K562 (cell line): ENCODE measurements around the gene TPSG1. TPM values are rescaled to one million over a fixed set of nuclear protein-coding genes. Genes with fewer than 3 reads are reported as not detected.
"Not testable (repeated sequence)": the region's sequence is repeated elsewhere in the genome, so short reads cannot be mapped to it uniquely, and the experiment has no call there.

Source experiments
- ATAC-seq: fragments of 200-7000 bp; cut with Tn5 transposase; 3 replicates; pipeline ENCODE4 v1.9.1; 2020; ENCODE audit warnings: moderate library complexity
- BruUV-seq: library from RNA; stranded (reverse); fragments of 400-500 nt; replicated peaks from 2 replicates; lab custom pipeline; 2021; lab: Mats Ljungman, UMichigan
- CTCF ChIA-PET: fragments of 300-600 bp; formaldehyde crosslinking; extraction: SDS; loops from one replicate; lab custom pipeline; 2021; ENCODE audit warnings: low intra/inter-chr PET ratio; lab: Yijun Ruan, JAX
- POLR2A ChIA-PET: fragments of 300-600, 350-650 bp; sonication (Branson Sonifier 250); formaldehyde crosslinking; extraction: SDS; loops from one replicate; lab custom pipeline; 2021; ENCODE audit warnings: antibody characterized with exemption, inconsistent platforms; lab: Yijun Ruan, JAX
- DNase-seq, 4 experiments: peaks; one replicate each; pipeline versions ENCODE4 v3.0.0 to v3.0.0-alpha.2; 2011 to 2018; ENCODE audit warnings: low spot score in 3 of 4, mixed read lengths in 3 of 4; ENCODE audit errors: extremely low read depth in 1 of 4
- FAIRE-seq: peaks from 2 replicates; lab custom pipeline; 2011; peaks lifted over from hg19 to GRCh38; lab: Jason Lieb, UNC
- H2AFZ ChIP-seq: 2 replicates; pipeline ENCODE4 v1.6.0; 2011; ENCODE audit warnings: low read depth, low read length, control low read depth, inconsistent platforms
- H3K27ac ChIP-seq: fragments of 200-600 bp; 3 replicates; pipeline ENCODE4 v1.8.0; 2011; ENCODE audit warnings: low read depth, mild to moderate bottlenecking, control low read depth, inconsistent platforms, low read length, moderate library complexity, mixed read lengths; ENCODE audit errors: extremely low read depth
- H3K27me3 ChIP-seq, 2 experiments: fragments of 300-600 bp in 1 of 2; 2 replicates in 1 of 2; 3 replicates in 1 of 2; pipeline versions ENCODE4 v1.6.0 to v1.8.0; 2011; ENCODE audit warnings: inconsistent platforms in 2 of 2, low read length in 2 of 2, mild to moderate bottlenecking in 1 of 2, mixed read lengths in 1 of 2, moderate library complexity in 1 of 2; ENCODE audit not compliant: control insufficient read depth in 2 of 2, insufficient read depth in 2 of 2
- H3K36me3 ChIP-seq: fragments of 300-600 bp; 3 replicates; pipeline ENCODE4 v1.8.0; 2011; ENCODE audit warnings: mild to moderate bottlenecking, low read length, inconsistent platforms; ENCODE audit not compliant: control insufficient read depth, insufficient read depth
- H3K4me1 ChIP-seq, 2 experiments: fragments of 200-600 bp in 1 of 2; replicated peaks in 1 of 2; 2 replicates in 1 of 2; 3 replicates in 1 of 2; pipeline versions ENCODE4 v1.5.1 to v1.8.0; 2011; ENCODE audit warnings: inconsistent platforms in 2 of 2, low read length in 2 of 2, mild to moderate bottlenecking in 1 of 2, mixed read lengths in 1 of 2, moderate library complexity in 1 of 2; ENCODE audit not compliant: control insufficient read depth in 2 of 2, insufficient read depth in 2 of 2
- H3K4me2 ChIP-seq: 2 replicates; pipeline ENCODE4 v1.6.1; 2011; ENCODE audit warnings: low read length, control low read depth, inconsistent platforms, mixed read lengths; ENCODE audit not compliant: insufficient read depth
- H3K4me3 ChIP-seq: fragments of 200-600 bp; sonication (generic), shearing (Covaris generic); 2 replicates; pipeline ENCODE4 v1.5.1; 2016; ENCODE audit warnings: control low read depth, inconsistent platforms
- H3K79me2 ChIP-seq: fragments of 200-600 bp; 3 replicates; pipeline ENCODE4 v1.8.0; 2011; ENCODE audit warnings: low read length, inconsistent platforms; ENCODE audit not compliant: control insufficient read depth, insufficient read depth
- H3K9ac ChIP-seq, 2 experiments: 2 replicates each; pipeline versions ENCODE4 v1.6.0 to v1.6.1; 2011; ENCODE audit warnings: low read depth in 2 of 2, low read length in 2 of 2, control low read depth in 1 of 2, inconsistent platforms in 1 of 2, mild to moderate bottlenecking in 1 of 2, mixed read lengths in 1 of 2; ENCODE audit not compliant: insufficient read depth in 1 of 2
- H3K9me1 ChIP-seq: one replicate; pipeline ENCODE4 v1.6.0; 2011; ENCODE audit warnings: inconsistent platforms, mild to moderate bottlenecking, low read length, moderate library complexity; ENCODE audit not compliant: control insufficient read depth, insufficient read depth
- H3K9me3 ChIP-seq: replicated peaks from 2 replicates; pipeline ENCODE4 v1.5.1; 2011; ENCODE audit warnings: low read depth, low read length, inconsistent platforms; ENCODE audit not compliant: control insufficient read depth, insufficient read depth
- H4K20me1 ChIP-seq: replicated peaks from 2 replicates; pipeline ENCODE4 v1.6.1; 2011; ENCODE audit warnings: low read length, inconsistent platforms, mixed read lengths; ENCODE audit not compliant: control insufficient read depth, insufficient read depth
- RBM25 ChIP-seq: fragments of 200-400 bp; formaldehyde crosslinking; IDR thresholded peaks from 2 replicates; pipeline ENCODE4 v1.6.1; 2018; ENCODE audit warnings: low read length, low read depth, moderate library complexity; ENCODE audit not compliant: severe bottlenecking
- WGBS: fragments of 100-300 bp; shearing (Covaris generic); methylation state at CpG from one replicate; pipeline ENCODE4 v1.1.6; 2016; ENCODE audit warnings: low coverage, mixed read lengths; ENCODE audit not compliant: insufficient coverage; ENCODE audit errors: missing lambda C conversion rate; 5-methylcytosine and 5-hydroxymethylcytosine counted together
- in situ Hi-C: fragments of 300-500 bp; cut with MboI; formaldehyde crosslinking; loops from 4 replicates; pipeline ENCODE4 v1.15.0; 2018; ENCODE audit warnings: inconsistent platforms, mixed read lengths
- intact Hi-C: fragments of 100-400 bp; cut with micrococcal nuclease; formaldehyde crosslinking; loops from 2 replicates; pipeline ENCODE4 v1.14.2; 2022
- polyA plus RNA-seq, 8 experiments: library from polyadenylated mRNA; depleted of rRNA in 4 of 8; stranded (reverse) in 5 of 8; unstranded in 3 of 8; fragments of >200 nt; fragmentation: Nextera tagmentation in 2 of 8; fragmentation: Illumina TruSeq in 1 of 8; extraction: Ambion mirVana in 2 of 8; extraction: Trizol in 1 of 8; gene quantifications; 2 replicates each; pipeline versions ENCODE4 v1.2.1 to v1.2.3, GENCODE V29; 2011 to 2014; ENCODE audit warnings: inconsistent platforms in 1 of 8, missing spikeins in 1 of 8
- total RNA-seq, 7 experiments: library from RNA; depleted of rRNA in 6 of 7; stranded (reverse); fragments of >200 nt in 6 of 7; fragmentation: Illumina TruSeq in 2 of 7; extraction: Trizol in 2 of 7; gene quantifications; 2 replicates each; pipeline versions ENCODE4 v1.2.1 to v1.2.3, GENCODE V29; 2011 to 2021; ENCODE audit warnings: low replicate concordance in 1 of 7
- TF ChIP-seq, protein P1 (sequence below): fragments of 150-350 bp; IDR thresholded peaks from 2 replicates; pipeline ENCODE4 v1.6.1; 2014; ENCODE audit warnings: low read depth, mild to moderate bottlenecking, low read length, borderline replicate concordance
- TF ChIP-seq, protein P2 (sequence below): fragments of 450-650 bp; IDR thresholded peaks from 2 replicates; pipeline ENCODE4 v1.6.1; 2016; ENCODE audit warnings: missing biosample characterization, missing genetic modification characterization

TPSG1 gene
- total and polyA plus RNA-seq, 9 of the 15 experiments (the other 6 are each of a cell fraction or from before 2014, with no cell fraction given), result not detected

DNA sequence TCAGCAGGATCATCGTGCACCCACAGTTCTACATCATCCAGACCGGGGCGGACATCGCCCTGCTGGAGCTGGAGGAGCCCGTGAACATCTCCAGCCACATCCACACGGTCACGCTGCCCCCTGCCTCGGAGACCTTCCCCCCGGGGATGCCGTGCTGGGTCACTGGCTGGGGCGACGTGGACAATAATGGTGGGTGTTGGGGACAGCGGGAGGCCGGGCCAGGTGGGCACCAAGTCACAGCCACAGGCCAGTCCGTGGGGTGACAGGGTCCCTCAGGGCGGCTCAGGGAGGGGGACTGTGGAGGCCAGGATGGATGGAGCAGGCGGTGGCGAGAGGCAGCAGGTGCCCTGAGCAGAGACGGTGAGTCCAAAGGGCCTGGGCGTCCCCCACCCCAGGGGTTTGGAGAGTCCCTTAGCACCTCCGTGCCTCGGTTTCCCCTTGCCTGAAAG is 31.8 kb upstream of the TPSG1 start:
- Histone ChIP-seq H3K4me1 (peaks cover 0 to 47% of the 10 kb centered on the region in 2 experiments; a peak in 2 of 5 replicates), H3K27me3 (peaks cover 20 to 46% of the 10 kb centered on the region in 2 experiments; a peak in 4 of 5 replicates), H3K9me1 (peaks cover 3% of the 10 kb centered on the region), H2AFZ (no peak overlapping the region), H3K9me3 (no peaks in the 10 kb centered on the region), H3K4me3 (no peak overlapping the region), H3K9ac (no peak overlapping the region), H3K27ac (no peak overlapping the region), H3K79me2 (no peaks in the 10 kb centered on the region), H4K20me1 (peaks cover 9% of the 10 kb centered on the region; the same call in 1 of the 2 replicates), H3K4me2 (no peak overlapping the region), H3K36me3 (no peaks in the 10 kb centered on the region)
- WGBS, result 6% methylated on average over 16 of the region's 22 CpGs
- no TSS peak for BruUV-seq
- in situ Hi-C loops (no loop called here), intact Hi-C loops (no loop called here)
- POLR2A ChIA-PET, result interaction anchor here (1.1 kb wide), 1 partner anchor 21 kb away, joined by 7 read pairs; no protein-coding TSS in a partner anchor
- CTCF ChIA-PET, result no interaction called here
- DNase-seq (no peak), FAIRE-seq (no peak), ATAC-seq (0 out of 3 replicates have a peak, but pooled peaks have one; percentile 20)
- TF ChIP-seq, protein P1, sequence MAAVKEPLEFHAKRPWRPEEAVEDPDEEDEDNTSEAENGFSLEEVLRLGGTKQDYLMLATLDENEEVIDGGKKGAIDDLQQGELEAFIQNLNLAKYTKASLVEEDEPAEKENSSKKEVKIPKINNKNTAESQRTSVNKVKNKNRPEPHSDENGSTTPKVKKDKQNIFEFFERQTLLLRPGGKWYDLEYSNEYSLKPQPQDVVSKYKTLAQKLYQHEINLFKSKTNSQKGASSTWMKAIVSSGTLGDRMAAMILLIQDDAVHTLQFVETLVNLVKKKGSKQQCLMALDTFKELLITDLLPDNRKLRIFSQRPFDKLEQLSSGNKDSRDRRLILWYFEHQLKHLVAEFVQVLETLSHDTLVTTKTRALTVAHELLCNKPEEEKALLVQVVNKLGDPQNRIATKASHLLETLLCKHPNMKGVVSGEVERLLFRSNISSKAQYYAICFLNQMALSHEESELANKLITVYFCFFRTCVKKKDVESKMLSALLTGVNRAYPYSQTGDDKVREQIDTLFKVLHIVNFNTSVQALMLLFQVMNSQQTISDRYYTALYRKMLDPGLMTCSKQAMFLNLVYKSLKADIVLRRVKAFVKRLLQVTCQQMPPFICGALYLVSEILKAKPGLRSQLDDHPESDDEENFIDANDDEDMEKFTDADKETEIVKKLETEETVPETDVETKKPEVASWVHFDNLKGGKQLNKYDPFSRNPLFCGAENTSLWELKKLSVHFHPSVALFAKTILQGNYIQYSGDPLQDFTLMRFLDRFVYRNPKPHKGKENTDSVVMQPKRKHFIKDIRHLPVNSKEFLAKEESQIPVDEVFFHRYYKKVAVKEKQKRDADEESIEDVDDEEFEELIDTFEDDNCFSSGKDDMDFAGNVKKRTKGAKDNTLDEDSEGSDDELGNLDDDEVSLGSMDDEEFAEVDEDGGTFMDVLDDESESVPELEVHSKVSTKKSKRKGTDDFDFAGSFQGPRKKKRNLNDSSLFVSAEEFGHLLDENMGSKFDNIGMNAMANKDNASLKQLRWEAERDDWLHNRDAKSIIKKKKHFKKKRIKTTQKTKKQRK, result no peak
- TF ChIP-seq, protein P2, sequence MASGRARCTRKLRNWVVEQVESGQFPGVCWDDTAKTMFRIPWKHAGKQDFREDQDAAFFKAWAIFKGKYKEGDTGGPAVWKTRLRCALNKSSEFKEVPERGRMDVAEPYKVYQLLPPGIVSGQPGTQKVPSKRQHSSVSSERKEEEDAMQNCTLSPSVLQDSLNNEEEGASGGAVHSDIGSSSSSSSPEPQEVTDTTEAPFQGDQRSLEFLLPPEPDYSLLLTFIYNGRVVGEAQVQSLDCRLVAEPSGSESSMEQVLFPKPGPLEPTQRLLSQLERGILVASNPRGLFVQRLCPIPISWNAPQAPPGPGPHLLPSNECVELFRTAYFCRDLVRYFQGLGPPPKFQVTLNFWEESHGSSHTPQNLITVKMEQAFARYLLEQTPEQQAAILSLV, result no peak
- no peak for TF ChIP-seq RBM25

DNA sequence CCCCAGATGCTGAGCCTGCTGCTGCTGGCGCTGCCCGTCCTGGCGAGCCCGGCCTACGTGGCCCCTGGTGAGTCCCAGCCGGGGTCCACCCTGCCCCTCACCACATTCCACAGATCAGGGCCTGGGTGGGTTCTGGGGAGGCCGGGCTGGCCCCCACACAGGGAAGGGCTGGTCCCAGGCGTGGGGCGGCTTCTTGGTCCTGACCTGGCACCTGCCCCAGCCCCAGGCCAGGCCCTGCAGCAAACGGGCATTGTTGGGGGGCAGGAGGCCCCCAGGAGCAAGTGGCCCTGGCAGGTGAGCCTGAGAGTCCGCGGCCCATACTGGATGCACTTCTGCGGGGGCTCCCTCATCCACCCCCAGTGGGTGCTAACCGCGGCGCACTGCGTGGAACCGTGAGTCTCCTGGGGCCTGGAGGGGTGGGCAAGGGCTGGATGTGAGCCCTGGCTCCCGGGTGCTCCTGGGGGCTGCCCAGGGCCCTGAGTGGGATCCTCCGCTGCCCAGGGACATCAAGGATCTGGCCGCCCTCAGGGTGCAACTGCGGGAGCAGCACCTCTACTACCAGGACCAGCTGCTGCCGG is 31.3 kb upstream of the TPSG1 start:
- not testable (repeated sequence) for FAIRE-seq

More for the DNA sequence above, 31.3 kb upstream of the TPSG1 start:
- intact Hi-C loops, H4K20me1 ChIP-seq, H3K36me3 ChIP-seq, ATAC-seq, H3K27ac ChIP-seq, H3K9ac ChIP-seq, H3K4me2 ChIP-seq, POLR2A ChIA-PET, CTCF ChIA-PET, DNase-seq, in situ Hi-C loops, H3K9me3 ChIP-seq, H3K4me3 ChIP-seq, H3K9me1 ChIP-seq, H2AFZ ChIP-seq, H3K79me2 ChIP-seq, BruUV-seq: not testable (repeated sequence)
- Histone ChIP-seq H3K27me3 (peaks cover 16 to 41% of the 10 kb centered on the region in 2 experiments; a peak in 4 of 5 replicates), H3K4me1 (peaks cover 0 to 43% of the 10 kb centered on the region in 2 experiments; a peak in 2 of 5 replicates)
- WGBS, result 16% methylated on average over 12 of the region's 23 CpGs
